HFF-Myc (cell line): Measurements from ENCODE around the gene PCDHB11.
"Not testable (repeated sequence)": the region's sequence is repeated elsewhere in the genome, so short reads cannot be mapped to it uniquely, and the experiment has no call there.

Experiments
- DNase-seq: peaks from one replicate; pipeline ENCODE4 v3.0.0-alpha.2; 2011; ENCODE audit warnings: low read depth; ENCODE audit errors: extremely low read depth
- H3K4me3 ChIP-seq: replicated peaks from 2 replicates; pipeline ENCODE4 v1.5.1; 2011; ENCODE audit warnings: low read depth, mild to moderate bottlenecking, control low read depth, low read length
- TF ChIP-seq, protein P1 (sequence below): IDR thresholded peaks from 2 replicates; pipeline ENCODE4 v1.5.1; 2012; ENCODE audit warnings: mild to moderate bottlenecking, low read depth, low read length, control low read depth; ENCODE audit errors: missing control alignments

The PCDHB11 gene

DNA sequence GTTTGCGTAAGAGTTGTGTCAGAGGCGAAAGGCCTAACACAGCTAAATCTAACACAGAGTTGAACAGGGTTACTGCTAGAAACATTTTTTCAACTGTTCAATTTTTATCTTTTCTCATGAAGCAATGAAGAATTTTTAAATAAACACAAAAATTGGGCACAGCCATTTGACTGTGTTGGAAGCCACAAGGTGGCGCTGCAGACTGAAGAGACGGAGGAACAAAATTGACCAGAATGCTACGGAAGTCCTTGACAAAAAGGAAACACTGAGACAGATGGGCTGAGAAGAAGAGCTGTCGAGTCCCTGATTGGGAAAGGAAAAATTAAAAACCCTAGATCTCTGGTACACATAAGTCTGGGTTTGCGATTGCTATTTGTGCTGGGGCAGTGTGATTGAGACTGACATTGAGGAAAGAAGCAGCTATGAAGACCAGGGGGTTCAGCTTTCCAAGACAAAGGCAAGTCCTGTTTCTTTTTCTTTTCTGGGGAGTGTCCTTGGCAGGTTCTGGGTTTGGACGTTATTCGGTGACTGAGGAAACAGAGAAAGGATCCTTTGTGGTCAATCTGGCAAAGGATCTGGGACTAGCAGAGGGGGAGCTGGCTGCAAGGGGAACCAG, 12.4 kb upstream of the PCDHB11 start, which contains the start of gene PCDHB9:
TSS of gene PCDHB9 (plus strand) at position 265 of the 616 bp plus-strand sequence. CDS start at position 423, 158 bp downstream.
- TF ChIP-seq, protein P1, sequence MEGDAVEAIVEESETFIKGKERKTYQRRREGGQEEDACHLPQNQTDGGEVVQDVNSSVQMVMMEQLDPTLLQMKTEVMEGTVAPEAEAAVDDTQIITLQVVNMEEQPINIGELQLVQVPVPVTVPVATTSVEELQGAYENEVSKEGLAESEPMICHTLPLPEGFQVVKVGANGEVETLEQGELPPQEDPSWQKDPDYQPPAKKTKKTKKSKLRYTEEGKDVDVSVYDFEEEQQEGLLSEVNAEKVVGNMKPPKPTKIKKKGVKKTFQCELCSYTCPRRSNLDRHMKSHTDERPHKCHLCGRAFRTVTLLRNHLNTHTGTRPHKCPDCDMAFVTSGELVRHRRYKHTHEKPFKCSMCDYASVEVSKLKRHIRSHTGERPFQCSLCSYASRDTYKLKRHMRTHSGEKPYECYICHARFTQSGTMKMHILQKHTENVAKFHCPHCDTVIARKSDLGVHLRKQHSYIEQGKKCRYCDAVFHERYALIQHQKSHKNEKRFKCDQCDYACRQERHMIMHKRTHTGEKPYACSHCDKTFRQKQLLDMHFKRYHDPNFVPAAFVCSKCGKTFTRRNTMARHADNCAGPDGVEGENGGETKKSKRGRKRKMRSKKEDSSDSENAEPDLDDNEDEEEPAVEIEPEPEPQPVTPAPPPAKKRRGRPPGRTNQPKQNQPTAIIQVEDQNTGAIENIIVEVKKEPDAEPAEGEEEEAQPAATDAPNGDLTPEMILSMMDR, result peak; percentile 54
- no peak within 1 kb of the TSS for H3K4me3 ChIP-seq
- DNase-seq, result no peak

DNA sequence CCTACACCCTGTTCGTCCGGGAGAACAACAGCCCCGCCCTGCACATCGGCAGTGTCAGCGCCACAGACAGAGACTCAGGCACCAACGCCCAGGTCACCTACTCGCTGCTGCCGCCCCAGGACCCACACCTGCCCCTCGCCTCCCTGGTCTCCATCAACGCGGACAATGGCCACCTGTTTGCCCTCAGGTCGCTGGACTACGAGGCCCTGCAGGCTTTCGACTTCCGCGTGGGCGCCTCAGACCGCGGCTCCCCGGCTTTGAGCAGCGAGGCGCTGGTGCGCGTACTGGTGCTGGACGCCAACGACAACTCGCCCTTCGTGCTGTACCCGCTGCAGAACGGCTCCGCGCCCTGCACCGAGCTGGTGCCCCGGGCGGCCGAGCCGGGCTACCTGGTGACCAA, 10.7 kb upstream of the PCDHB11 start:
- not testable (repeated sequence) for DNase-seq, H3K4me3 ChIP-seq

DNA sequence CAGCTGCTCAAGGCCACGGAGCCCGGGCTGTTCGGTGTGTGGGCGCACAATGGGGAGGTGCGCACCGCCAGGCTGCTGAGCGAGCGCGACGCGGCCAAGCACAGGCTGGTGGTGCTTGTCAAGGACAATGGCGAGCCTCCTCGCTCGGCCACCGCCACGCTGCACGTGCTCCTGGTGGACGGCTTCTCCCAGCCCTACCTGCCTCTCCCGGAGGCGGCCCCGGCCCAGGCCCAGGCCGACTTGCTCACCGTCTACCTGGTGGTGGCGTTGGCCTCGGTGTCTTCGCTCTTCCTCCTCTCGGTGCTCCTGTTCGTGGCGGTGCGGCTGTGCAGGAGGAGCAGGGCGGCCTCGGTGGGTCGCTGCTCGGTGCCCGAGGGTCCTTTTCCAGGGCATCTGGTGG, 10.3 kb upstream of the PCDHB11 start:
- DNase-seq, H3K4me3 ChIP-seq: not testable (repeated sequence)

DNA sequence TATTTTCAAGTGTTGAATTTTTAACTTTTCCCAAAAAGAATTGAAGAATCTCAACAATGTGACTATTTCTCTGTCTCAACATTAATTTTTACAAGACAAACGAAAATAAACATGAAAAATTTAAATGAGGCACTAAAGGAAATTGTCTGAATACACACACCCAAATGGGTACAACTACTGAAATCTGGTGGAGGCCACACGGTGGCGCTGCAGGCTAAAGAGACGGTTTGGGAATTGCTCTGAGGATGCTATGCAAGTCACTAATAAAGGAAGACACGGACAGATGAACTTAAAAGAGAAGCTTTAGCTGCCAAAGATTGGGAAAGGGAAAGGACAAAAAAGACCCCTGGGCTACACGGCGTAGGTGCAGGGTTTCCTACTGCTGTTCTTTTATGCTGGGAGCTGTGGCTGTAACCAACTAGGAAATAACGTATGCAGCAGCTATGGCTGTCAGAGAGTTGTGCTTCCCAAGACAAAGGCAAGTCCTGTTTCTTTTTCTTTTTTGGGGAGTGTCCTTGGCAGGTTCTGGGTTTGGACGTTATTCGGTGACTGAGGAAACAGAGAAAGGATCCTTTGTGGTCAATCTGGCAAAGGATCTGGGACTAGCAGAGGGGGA, 7.2 kb upstream of the PCDHB11 start, which contains the start of gene PCDHB10:
TSS of gene PCDHB10 (plus strand) at position 244 of the 616 bp plus-strand sequence. CDS start at position 444, 200 bp downstream.
- TF ChIP-seq, protein P1, result peak; percentile 48
- H3K4me3 ChIP-seq, result no peak within 1 kb of the TSS
- DNase-seq, result no peak

DNA sequence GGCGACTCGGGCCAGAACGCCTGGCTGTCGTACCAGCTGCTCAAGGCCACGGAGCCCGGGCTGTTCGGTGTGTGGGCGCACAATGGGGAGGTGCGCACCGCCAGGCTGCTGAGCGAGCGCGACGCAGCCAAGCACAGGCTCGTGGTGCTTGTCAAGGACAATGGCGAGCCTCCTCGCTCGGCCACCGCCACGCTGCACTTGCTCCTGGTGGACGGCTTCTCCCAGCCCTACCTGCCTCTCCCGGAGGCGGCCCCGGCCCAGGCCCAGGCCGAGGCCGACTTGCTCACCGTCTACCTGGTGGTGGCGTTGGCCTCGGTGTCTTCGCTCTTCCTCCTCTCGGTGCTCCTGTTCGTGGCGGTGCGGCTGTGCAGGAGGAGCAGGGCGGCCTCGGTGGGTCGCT, 5.1 kb upstream of the PCDHB11 start:
- not testable (repeated sequence) for H3K4me3 ChIP-seq, DNase-seq

DNA sequence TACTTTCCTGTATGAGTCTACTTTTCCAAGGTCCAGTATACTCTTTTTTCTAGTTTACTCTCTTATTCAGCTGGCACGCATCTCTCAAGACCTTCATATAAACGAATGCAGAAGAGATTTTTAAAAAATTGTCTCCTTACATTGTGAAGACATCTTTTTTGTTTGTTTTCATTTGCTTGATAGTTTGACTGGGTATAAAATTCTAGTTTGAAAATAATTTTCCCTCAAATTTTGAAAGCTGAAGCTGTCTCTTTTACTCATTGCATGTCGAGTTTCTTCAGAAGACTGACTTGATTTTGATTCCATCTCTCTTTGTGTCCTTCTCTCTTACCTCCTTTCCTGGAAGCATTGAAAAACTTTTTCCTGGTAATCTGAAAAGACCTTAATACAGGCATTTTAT, 3.1 kb upstream of the PCDHB11 start:
- DNase-seq, result no peak
- H3K4me3 ChIP-seq, result no peak overlapping the region
- TF ChIP-seq, protein P1, result no peak

DNA sequence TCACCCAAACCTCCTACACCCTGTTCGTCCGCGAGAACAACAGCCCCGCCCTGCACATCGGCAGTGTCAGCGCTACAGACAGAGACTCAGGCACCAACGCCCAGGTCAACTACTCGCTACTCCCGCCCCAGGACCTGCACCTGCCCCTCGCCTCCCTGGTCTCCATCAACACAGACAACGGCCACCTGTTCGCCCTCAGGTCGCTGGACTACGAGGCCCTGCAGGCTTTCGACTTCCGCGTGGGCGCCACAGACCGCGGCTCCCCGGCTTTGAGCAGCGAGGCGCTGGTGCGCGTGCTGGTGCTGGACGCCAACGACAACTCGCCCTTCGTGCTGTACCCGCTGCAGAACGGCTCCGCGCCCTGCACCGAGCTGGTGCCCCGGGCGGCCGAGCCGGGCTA, 1.7 kb downstream of the PCDHB11 start:
- DNase-seq, H3K4me3 ChIP-seq: not testable (repeated sequence)

DNA sequence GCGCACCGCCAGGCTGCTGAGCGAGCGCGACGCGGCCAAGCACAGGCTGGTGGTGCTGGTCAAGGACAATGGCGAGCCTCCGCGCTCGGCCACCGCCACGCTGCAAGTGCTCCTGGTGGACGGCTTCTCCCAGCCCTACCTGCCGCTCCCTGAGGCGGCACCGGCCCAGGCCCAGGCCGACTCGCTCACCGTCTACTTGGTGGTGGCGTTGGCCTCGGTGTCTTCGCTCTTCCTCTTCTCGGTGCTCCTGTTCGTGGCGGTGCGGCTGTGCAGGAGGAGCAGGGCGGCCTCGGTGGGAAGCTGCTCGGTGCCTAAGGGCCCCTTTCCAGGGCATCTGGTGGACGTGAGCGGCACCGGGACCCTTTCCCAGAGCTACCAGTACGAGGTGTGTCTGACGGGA, 2.2 kb downstream of the PCDHB11 start:
- H3K4me3 ChIP-seq, DNase-seq: not testable (repeated sequence)

DNA sequence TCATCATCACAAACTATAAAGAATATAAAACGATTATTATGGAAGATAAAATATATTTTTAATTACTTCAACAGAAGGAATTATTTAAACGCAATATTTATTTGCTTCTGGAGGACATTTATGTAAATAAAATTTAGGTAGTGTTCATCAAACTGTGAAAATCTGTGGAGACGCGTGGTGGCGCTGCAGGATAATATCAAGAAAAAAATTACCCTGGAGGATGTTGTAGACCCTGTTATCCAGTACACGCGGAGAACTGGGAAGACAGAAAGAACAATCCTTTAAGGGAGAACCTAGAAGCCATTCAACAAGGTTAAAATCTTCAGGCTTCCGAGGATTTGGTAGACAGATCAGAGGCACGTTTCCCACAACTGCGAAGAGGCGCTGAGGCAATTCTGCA, 9.1 kb downstream of the PCDHB11 start, which contains the start of gene PCDHB12:
TSS of gene PCDHB12 (plus strand) at position 242 of the 400 bp plus-strand sequence. CDS start 189 bp downstream, outside the sequence.
- H3K4me3 ChIP-seq, result no peak within 1 kb of the TSS
- TF ChIP-seq, protein P1, result no peak

DNA sequence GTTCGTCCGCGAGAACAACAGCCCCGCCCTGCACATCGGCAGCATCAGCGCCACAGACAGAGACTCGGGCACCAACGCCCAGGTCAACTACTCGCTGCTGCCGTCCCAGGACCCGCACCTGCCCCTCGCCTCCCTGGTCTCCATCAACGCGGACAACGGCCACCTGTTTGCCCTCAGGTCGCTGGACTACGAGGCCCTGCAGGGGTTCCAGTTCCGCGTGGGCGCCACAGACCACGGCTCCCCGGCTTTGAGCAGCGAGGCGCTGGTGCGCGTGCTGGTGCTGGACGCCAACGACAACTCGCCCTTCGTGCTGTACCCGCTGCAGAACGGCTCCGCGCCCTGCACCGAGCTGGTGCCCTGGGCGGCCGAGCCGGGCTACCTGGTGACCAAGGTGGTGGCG, 10.9 kb downstream of the PCDHB11 start:
- DNase-seq, H3K4me3 ChIP-seq: not testable (repeated sequence)

More for the DNA sequence above, 9.1 kb downstream of the PCDHB11 start, which contains the start of gene PCDHB12:
- no peak for DNase-seq

DNA sequence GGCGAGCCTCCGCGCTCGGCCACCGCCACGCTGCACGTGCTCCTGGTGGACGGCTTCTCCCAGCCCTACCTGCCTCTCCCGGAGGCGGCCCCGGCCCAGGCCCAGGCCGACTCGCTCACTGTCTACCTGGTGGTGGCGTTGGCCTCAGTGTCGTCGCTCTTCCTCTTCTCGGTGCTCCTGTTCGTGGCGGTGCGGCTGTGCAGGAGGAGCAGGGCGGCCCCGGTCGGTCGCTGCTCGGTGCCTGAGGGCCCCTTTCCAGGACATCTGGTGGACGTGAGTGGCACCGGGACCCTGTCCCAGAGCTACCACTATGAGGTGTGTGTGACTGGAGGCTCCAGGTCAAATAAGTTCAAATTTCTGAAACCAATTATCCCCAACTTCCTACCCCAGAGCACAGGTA, 11.4 kb downstream of the PCDHB11 start:
- not testable (repeated sequence) for DNase-seq

DNA sequence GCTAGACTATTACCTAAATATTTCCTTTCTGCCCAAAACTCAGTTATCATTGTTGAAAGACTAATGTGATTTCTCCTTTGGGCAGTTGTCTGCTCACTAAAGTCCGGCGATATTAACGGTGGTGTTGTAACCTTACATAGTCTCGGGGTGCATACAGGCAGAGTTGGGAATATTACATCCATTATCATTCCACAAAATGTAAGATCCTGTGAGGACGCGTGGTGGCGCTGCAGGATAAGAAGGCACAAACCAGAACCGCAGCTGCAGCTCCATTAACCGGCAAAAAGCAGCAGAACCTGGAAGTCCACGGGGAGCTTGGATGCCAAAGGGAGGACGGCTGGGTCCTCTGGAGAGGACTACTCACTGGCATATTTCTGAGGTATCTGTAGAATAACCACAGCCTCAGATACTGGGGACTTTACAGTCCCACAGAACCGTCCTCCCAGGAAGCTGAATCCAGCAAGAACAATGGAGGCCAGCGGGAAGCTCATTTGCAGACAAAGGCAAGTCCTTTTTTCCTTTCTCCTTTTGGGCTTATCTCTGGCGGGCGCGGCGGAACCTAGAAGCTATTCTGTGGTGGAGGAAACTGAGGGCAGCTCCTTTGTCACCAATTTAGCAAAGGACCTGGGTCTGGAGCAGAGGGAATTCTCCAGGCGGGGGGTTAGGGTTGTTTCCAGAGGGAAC, 14.4 kb downstream of the PCDHB11 start, which contains the start of gene PCDHB13:
TSS of gene PCDHB13 (plus strand) at position 264 of the 684 bp plus-strand sequence. CDS start at position 469, 205 bp downstream.
- not testable (repeated sequence) for DNase-seq, H3K4me3 ChIP-seq

More for the DNA sequence above, 11.4 kb downstream of the PCDHB11 start:
- H3K4me3 ChIP-seq, result not testable (repeated sequence)

DNA sequence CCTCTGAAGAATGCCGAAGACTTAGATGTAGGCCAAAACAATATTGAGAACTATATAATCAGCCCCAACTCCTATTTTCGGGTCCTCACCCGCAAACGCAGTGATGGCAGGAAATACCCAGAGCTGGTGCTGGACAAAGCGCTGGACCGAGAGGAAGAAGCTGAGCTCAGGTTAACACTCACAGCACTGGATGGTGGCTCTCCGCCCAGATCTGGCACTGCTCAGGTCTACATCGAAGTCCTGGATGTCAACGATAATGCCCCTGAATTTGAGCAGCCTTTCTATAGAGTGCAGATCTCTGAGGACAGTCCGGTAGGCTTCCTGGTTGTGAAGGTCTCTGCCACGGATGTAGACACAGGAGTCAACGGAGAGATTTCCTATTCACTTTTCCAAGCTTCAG, 15.2 kb downstream of the PCDHB11 start:
- H3K4me3 ChIP-seq, DNase-seq: not testable (repeated sequence)
